NCI-H510A treated with DMSO at 0.1 percent for 48 hours (cell line): ENCODE data around the gene E4F1.

Experiments
- DNase-seq: peaks from one replicate; lab custom pipeline; 2025; lab: John Stamatoyannopoulos, UW

E4F1 gene

GRCh38 chr16:2223221-2223941 lies at the start of gene E4F1:
E4F1 (plus strand) TSS chr16:2223591; CDS start chr16:2223614, 23 bp downstream.
- DNase-seq: peak; percentile 95

- DNase-seq: no peak
Observed at GRCh38 chr16:2173916-2174315, 49.5 kb upstream of the E4F1 start.

- no peak for DNase-seq
Observed at GRCh38 chr16:2174396-2175131, 48.8 kb upstream of the E4F1 start.

- no peak for DNase-seq
Observed at GRCh38 chr16:2175454-2175853, 47.9 kb upstream of the E4F1 start.

GRCh38 chr16:2176047-2176446 lies 47.3 kb upstream of the E4F1 start:
- no peak for DNase-seq

- no peak for DNase-seq
Observed at GRCh38 chr16:2177101-2177500, 46.3 kb upstream of the E4F1 start.

- no peak for DNase-seq
Observed at GRCh38 chr16:2177561-2177960, 45.8 kb upstream of the E4F1 start.

- no peak for DNase-seq
Observed at GRCh38 chr16:2178321-2179106, 44.9 kb upstream of the E4F1 start.

- DNase-seq: no peak
Observed at GRCh38 chr16:2179107-2179501, 44.3 kb upstream of the E4F1 start.

GRCh38 chr16:2179576-2179975 lies 43.8 kb upstream of the E4F1 start:
- no peak for DNase-seq

- DNase-seq: no peak
Observed at GRCh38 chr16:2180461-2180860, 42.9 kb upstream of the E4F1 start.

GRCh38 chr16:2180962-2181923 lies 42.1 kb upstream of the E4F1 start:
- no peak for DNase-seq

GRCh38 chr16:2181952-2182351 lies 41.4 kb upstream of the E4F1 start:
- DNase-seq: no peak

GRCh38 chr16:2183671-2184070 lies 39.7 kb upstream of the E4F1 start:
- DNase-seq: no peak

GRCh38 chr16:2184346-2184745 lies 39.0 kb upstream of the E4F1 start:
- no peak for DNase-seq

GRCh38 chr16:2184962-2185361 lies 38.4 kb upstream of the E4F1 start:
- DNase-seq: no peak

GRCh38 chr16:2186064-2186463 lies 37.3 kb upstream of the E4F1 start:
- no peak for DNase-seq

GRCh38 chr16:2186505-2186904 lies 36.9 kb upstream of the E4F1 start:
- DNase-seq: no peak

GRCh38 chr16:2187212-2187611 lies 36.2 kb upstream of the E4F1 start:
- no peak for DNase-seq

GRCh38 chr16:2188395-2188794 lies 35.0 kb upstream of the E4F1 start:
- DNase-seq: no peak

GRCh38 chr16:2189252-2189893 lies 34.0 kb upstream of the E4F1 start:
- no peak for DNase-seq
